Measurements from ENCODE around the gene ERO1B.

ERO1B gene

GRCh38 chr1:236287757-236288619 lies 6.2 kb upstream of the ERO1B start:
- DNase-seq (ENCODE audit: extremely low read depth, low read depth) = no peak
- no peak overlapping the region for H3K4me3 ChIP-seq (replicated peaks; ENCODE audit: low read depth, low read length)

GRCh38 chr1:236287356-236287755 lies 5.6 kb upstream of the ERO1B start:
- no peak for DNase-seq (ENCODE audit: extremely low read depth, low read depth)
- no peak for TF ChIP-seq CTCF (IDR thresholded peaks at IDR 0.05; ENCODE audit: low read depth, low read length, missing control alignments)
- H3K4me3 ChIP-seq (replicated peaks; ENCODE audit: low read depth, low read length) = no peak overlapping the region

More at GRCh38 chr1:236287757-236288619, 6.2 kb upstream of the ERO1B start:
- TF ChIP-seq CTCF (IDR thresholded peaks at IDR 0.05; ENCODE audit: low read depth, low read length, missing control alignments) = no peak

GRCh38 chr1:236284291-236284721 lies 2.5 kb upstream of the ERO1B start:
- no peak for TF ChIP-seq CTCF (IDR thresholded peaks at IDR 0.05; ENCODE audit: low read depth, low read length, missing control alignments)
- no peak overlapping the region for H3K4me3 ChIP-seq (replicated peaks; ENCODE audit: low read depth, low read length)
- DNase-seq (ENCODE audit: extremely low read depth, low read depth) = no peak

GRCh38 chr1:236282719-236283118 lies 961 bp upstream of the ERO1B start:
- no peak for DNase-seq (ENCODE audit: extremely low read depth, low read depth)
- no peak for TF ChIP-seq CTCF (IDR thresholded peaks at IDR 0.05; ENCODE audit: low read depth, low read length, missing control alignments)
- no peak overlapping the region; the same call in 1 of the 2 replicates for H3K4me3 ChIP-seq (replicated peaks; ENCODE audit: low read depth, low read length)

GRCh38 chr1:236282425-236282716 lies 613 bp upstream of the ERO1B start:
- DNase-seq (ENCODE audit: extremely low read depth, low read depth) = no peak
- TF ChIP-seq CTCF (IDR thresholded peaks at IDR 0.05; ENCODE audit: low read depth, low read length, missing control alignments) = no peak
- H3K4me3 ChIP-seq (replicated peaks; ENCODE audit: low read depth, low read length) = peak overlapping the region; percentile 78

GRCh38 chr1:236281198-236281653 lies 532 bp downstream of the ERO1B start:
- TF ChIP-seq CTCF (IDR thresholded peaks at IDR 0.05; ENCODE audit: low read depth, low read length, missing control alignments) = no peak
- no peak for DNase-seq (ENCODE audit: extremely low read depth, low read depth)
- peak overlapping the region; percentile 78 for H3K4me3 ChIP-seq (replicated peaks; ENCODE audit: low read depth, low read length)

All from HFF-Myc (cell line).